OCI-LY3 (cell line): ENCODE results near the gene IFITM1.
"Not testable (repeated sequence)": the region's sequence is repeated elsewhere in the genome, so short reads cannot be mapped to it uniquely, and the experiment has no call there.

ENCODE experiments used
- H2AFZ ChIP-seq: fragments of 200-600, 300-600 bp; shearing (Covaris generic); 2 replicates; pipeline ENCODE4 v1.6.0; 2014; ENCODE audit warnings: antibody characterized with exemption, low read depth, low read length
- H3K27ac ChIP-seq: fragments of 200-600, 300-600 bp; sonication (generic); 2 replicates; pipeline ENCODE4 v1.5.1; 2014; ENCODE audit warnings: mild to moderate bottlenecking, low read length, moderate library complexity, mixed read lengths
- H3K27me3 ChIP-seq: fragments of 200-600, 300-600 bp; sonication (generic); 2 replicates; pipeline ENCODE4 v1.6.1; 2014; ENCODE audit warnings: low read depth, low read length, mixed read lengths
- H3K36me3 ChIP-seq: fragments of 200-600, 300-600 bp; sonication (generic); replicated peaks from 2 replicates; pipeline ENCODE3; 2014; ENCODE audit warnings: low read depth, low read length, mixed read lengths
- H3K4me1 ChIP-seq: fragments of 300-600, 200-600 bp; sonication (generic); 2 replicates; pipeline ENCODE4 v1.6.1; 2014; ENCODE audit warnings: low read length, mixed read lengths
- H3K4me2 ChIP-seq: fragments of 200-600, 300-600 bp; sonication (generic); 2 replicates; pipeline ENCODE4 v1.6.1; 2014; ENCODE audit warnings: low read length, mixed read lengths
- H3K4me3 ChIP-seq: fragments of 300-600, 200-600 bp; sonication (generic); 2 replicates; pipeline ENCODE4 v1.5.1; 2014; ENCODE audit warnings: antibody characterized with exemption, mild to moderate bottlenecking, low read length, moderate library complexity
- H3K79me2 ChIP-seq: fragments of 300-600, 200-600 bp; shearing (Covaris generic); 2 replicates; pipeline ENCODE4 v1.6.1; 2014; ENCODE audit warnings: mild to moderate bottlenecking, low read length, mixed read lengths
- H3K9ac ChIP-seq: fragments of 300-600, 200-600 bp; shearing (Covaris generic); 2 replicates; pipeline ENCODE4 v1.6.0; 2014; ENCODE audit warnings: mild to moderate bottlenecking, low read length, moderate library complexity
- H3K9me3 ChIP-seq: fragments of 200-600, 300-600 bp; shearing (Covaris generic); 2 replicates; pipeline ENCODE4 v1.6.1; 2014; ENCODE audit warnings: low read length, mixed read lengths; ENCODE audit not compliant: insufficient read depth
- H4K20me1 ChIP-seq: fragments of 200-600, 300-600 bp; sonication (generic); 2 replicates; pipeline ENCODE4 v1.6.1; 2016; ENCODE audit warnings: low read length, mixed read lengths; ENCODE audit not compliant: insufficient read depth
- EZH2phosphoT487 ChIP-seq: fragments of 200-600 bp; shearing (Covaris generic); IDR thresholded peaks from 2 replicates; pipeline ENCODE4 v1.6.1; 2018; ENCODE audit warnings: antibody characterized with exemption, mixed run types, low read depth
- TF ChIP-seq, protein P1 (sequence below): fragments of 200-600, 300-600 bp; sonication (generic); IDR thresholded peaks from 2 replicates; pipeline ENCODE4 v1.5.1; 2014; ENCODE audit warnings: antibody characterized with exemption, low read length, low read depth

IFITM1 gene

DNA sequence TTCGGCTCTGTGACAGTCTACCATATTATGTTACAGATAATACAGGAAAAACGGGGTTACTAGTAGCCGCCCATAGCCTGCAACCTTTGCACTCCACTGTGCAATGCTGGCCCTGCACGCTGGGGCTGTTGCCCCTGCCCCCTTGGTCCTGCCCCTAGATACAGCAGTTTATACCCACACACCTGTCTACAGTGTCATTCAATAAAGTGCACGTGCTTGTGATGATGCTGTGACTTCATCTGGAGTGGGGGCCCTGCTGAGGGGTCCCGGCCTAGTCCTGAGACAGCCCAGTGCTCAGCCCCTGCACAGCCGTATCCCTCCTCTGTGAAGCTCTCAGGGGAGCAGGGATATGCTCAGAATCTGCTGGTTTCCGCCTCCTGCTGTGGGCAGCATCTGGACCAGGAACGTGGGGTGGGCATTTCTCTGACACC lies 1.2 kb downstream of the IFITM1 start:
- TF ChIP-seq EZH2phosphoT487 = no peak
- TF ChIP-seq, protein P1, sequence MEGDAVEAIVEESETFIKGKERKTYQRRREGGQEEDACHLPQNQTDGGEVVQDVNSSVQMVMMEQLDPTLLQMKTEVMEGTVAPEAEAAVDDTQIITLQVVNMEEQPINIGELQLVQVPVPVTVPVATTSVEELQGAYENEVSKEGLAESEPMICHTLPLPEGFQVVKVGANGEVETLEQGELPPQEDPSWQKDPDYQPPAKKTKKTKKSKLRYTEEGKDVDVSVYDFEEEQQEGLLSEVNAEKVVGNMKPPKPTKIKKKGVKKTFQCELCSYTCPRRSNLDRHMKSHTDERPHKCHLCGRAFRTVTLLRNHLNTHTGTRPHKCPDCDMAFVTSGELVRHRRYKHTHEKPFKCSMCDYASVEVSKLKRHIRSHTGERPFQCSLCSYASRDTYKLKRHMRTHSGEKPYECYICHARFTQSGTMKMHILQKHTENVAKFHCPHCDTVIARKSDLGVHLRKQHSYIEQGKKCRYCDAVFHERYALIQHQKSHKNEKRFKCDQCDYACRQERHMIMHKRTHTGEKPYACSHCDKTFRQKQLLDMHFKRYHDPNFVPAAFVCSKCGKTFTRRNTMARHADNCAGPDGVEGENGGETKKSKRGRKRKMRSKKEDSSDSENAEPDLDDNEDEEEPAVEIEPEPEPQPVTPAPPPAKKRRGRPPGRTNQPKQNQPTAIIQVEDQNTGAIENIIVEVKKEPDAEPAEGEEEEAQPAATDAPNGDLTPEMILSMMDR = no peak
- H3K4me3 ChIP-seq = no peak overlapping the region
- H3K4me2 ChIP-seq = no peak overlapping the region
- H2AFZ ChIP-seq = no peak overlapping the region
- H3K27me3 ChIP-seq = 0 out of 2 replicates have a peak, but pooled peaks cover 3% of the 10 kb centered on the region
- no peaks in the 10 kb centered on the region for H3K36me3 ChIP-seq
- H4K20me1 ChIP-seq = no peaks in the 10 kb centered on the region
- H3K4me1 ChIP-seq = peaks cover 8% of the 10 kb centered on the region
- H3K9me3 ChIP-seq = no peaks in the 10 kb centered on the region
- no peak overlapping the region for H3K27ac ChIP-seq
- no peak overlapping the region for H3K9ac ChIP-seq
- H3K79me2 ChIP-seq = no peaks in the 10 kb centered on the region

DNA sequence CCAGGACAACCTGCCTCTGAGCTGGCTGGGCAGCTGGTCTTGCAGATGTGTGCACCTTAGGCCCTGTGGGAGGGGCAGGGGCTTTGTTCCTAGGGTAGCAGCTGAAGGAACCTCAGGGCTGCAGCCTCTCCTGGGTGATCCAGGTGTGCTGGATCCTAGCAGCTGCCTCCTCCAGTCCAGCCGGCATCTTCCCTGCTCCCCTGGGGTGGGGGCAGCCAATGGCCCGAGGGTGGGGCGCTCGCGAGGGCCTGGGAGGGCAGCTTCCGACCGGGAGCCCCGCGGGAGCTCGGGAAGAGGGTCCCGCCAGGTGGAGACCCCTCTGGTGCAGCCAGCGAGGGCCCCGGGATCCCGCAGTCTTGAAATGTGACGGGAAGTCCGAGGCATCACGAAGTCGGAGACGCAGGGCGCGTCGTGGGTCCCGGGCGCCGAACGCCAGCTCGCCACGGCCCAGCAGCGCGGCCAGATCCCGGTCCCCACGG lies 1.7 kb downstream of the IFITM1 start:
- H3K79me2 ChIP-seq = no peaks in the 10 kb centered on the region
- H3K4me1 ChIP-seq = peaks cover 8% of the 10 kb centered on the region
- no peaks in the 10 kb centered on the region for H3K36me3 ChIP-seq
- no peak overlapping the region for H3K27ac ChIP-seq
- no peak for TF ChIP-seq EZH2phosphoT487
- TF ChIP-seq, protein P1 = no peak
- H3K4me3 ChIP-seq = no peak overlapping the region
- H2AFZ ChIP-seq = no peak overlapping the region
- 0 out of 2 replicates have a peak, but pooled peaks cover 3% of the 10 kb centered on the region for H3K27me3 ChIP-seq
- no peaks in the 10 kb centered on the region for H4K20me1 ChIP-seq
- H3K9me3 ChIP-seq = no peaks in the 10 kb centered on the region
- H3K9ac ChIP-seq = no peak overlapping the region
- H3K4me2 ChIP-seq = no peak overlapping the region

DNA sequence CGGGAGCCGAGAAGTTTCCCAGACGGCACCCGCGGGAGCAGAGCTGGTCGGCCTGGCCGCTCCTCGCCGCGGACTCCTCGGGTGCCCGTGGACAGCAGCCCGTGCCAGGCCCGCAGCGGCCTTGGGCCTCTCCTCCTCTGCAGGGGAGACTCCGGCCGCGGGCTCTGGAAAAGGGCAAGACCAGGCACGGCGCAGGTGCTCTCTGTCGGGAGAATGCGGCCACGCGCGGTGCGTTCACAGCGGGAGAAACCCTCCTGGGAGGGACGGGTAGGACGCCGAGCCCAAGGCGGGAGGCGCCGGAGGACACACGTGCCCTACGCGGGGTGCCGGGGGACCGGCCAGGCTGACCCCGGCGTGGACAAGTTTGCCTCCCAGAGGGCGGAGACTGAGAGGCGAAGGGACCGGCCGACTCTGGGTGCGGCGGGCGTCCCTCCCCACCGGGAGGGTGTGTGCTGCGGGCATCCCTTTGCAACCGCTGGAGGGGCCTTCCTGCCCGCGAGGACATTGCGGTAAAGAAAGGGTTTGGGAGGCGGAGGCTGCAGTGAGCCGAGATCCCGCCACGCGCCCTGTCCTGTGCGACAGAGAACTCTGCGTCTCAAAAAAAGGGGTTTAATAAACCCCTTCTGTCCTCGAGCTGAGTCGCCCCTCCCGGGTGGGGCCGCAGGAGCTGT lies 2.3 kb downstream of the IFITM1 start:
- Histone ChIP-seq H3K36me3 (no peaks in the 10 kb centered on the region), H3K79me2 (no peaks in the 10 kb centered on the region), H3K4me1 (peaks cover 8% of the 10 kb centered on the region), H4K20me1 (no peaks in the 10 kb centered on the region), H3K4me2 (no peak overlapping the region), H2AFZ (no peak overlapping the region), H3K27me3 (0 out of 2 replicates have a peak, but pooled peaks cover 3% of the 10 kb centered on the region), H3K4me3 (no peak overlapping the region), H3K9me3 (no peaks in the 10 kb centered on the region), H3K9ac (no peak overlapping the region), H3K27ac (no peak overlapping the region)
- no peak for TF ChIP-seq EZH2phosphoT487
- TF ChIP-seq, protein P1 = no peak

DNA sequence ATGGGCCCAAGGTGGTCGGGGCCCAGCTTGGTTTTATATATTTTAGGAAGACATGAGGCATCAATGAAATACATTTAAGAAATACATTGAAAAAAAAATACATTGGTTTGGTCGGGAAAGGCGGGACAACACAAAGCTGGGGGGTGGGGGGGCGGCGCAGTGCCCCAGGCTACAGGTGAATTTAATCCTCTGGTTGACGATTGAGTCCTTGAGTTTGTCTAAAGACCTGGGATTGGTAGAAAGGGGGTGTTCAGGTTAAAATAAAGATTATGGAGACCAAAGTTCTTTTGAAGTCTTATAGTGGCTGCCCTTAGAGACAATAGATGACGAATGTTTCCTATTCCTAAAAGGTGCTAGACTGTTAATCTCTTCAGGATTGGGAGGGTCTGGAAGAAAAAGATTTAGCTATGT lies 3.1 kb downstream of the IFITM1 start:
- Histone ChIP-seq H3K9ac (no peak overlapping the region), H4K20me1 (no peaks in the 10 kb centered on the region), H3K36me3 (no peaks in the 10 kb centered on the region), H3K4me2 (no peak overlapping the region), H3K4me3 (no peak overlapping the region), H3K27ac (no peak overlapping the region), H3K79me2 (no peaks in the 10 kb centered on the region), H3K4me1 (peaks cover 4% of the 10 kb centered on the region), H3K27me3 (0 out of 2 replicates have a peak, but pooled peaks cover 3% of the 10 kb centered on the region), H3K9me3 (no peaks in the 10 kb centered on the region), H2AFZ (no peak overlapping the region)
- TF ChIP-seq, protein P1 = no peak
- no peak for TF ChIP-seq EZH2phosphoT487

DNA sequence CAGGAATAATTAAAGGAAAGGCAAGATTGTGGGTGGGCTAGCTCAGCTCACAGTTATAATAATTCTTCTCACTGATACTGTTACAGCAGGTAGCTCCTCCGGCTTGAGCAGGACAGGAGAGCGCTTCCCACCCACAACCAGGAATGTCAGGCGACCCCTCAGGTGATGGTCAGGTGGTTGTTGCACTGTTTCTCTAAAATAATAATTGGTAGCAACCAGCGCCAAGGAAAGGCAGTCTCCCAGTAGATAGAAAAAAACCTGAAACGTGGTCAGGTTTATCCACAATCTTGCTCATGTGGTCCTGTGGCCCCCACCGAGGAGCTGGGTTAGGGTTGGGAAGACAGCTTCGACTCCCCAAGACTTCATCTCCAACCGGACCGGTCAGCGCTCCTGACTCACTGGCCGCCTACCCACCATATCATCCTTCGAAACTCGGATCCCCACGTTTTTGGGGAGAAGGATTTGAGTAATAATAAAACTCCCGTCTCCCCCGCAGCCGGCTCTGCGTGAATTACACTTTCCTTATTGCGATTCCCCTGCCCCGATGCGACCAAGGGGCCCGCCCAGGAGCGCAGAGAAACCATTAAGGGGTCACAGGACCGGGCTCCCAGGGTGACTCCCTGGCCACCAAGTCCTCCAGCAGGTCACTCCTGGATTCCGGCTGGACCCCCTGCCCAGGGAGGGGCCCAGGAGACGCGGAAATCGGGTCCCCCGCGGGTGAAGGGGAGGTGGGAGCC lies 4.0 kb downstream of the IFITM1 start:
- not testable (repeated sequence) for H3K27ac ChIP-seq, H3K79me2 ChIP-seq, H3K27me3 ChIP-seq, H3K9ac ChIP-seq, H2AFZ ChIP-seq, H3K36me3 ChIP-seq, H3K9me3 ChIP-seq, H3K4me1 ChIP-seq, H4K20me1 ChIP-seq
- Histone ChIP-seq H3K4me3 (peak overlapping the region; percentile 47; the same call in 1 of the 2 replicates), H3K4me2 (peak overlapping the region; percentile 32; the same call in 1 of the 2 replicates)
